ENCODE data around the gene DCTN4. TPM values are rescaled to one million over a fixed set of nuclear protein-coding genes. Genes with fewer than 3 reads are reported as not detected.
"Not testable (repeated sequence)": the region's sequence is repeated elsewhere in the genome, so short reads cannot be mapped to it uniquely, and the experiment has no call there.

The DCTN4 gene
- total RNA-seq, result 10 to 100 TPM; 41.9 to 46.1 TPM

GRCh38 chr5:150758531-150759333 lies at the start of gene DCTN4:
Gene DCTN4 (minus strand): TSS chr5:150759017. CDS start chr5:150758993, 24 bp downstream.
- peaks cover 23% of the 10 kb centered on the region for H3K4me1 Mint-ChIP-seq
- ATAC-seq (peak; percentile 97), DNase-seq (peak; percentile 96)
- CTCF ChIA-PET, result interaction anchor here (0.8 to 4.9 kb wide), 9 partner anchors 8 to 88 kb away, joined by 3 to 21 read pairs (median 5); partner anchors contain the start of genes IRGM, RBM22 and SMIM3
- no peaks in the 10 kb centered on the region for H3K9me3 Mint-ChIP-seq (ENCODE audit: low read depth)
- no peak within 1 kb of the TSS for H3K4me3 Mint-ChIP-seq
- no peaks in the 10 kb centered on the region for H3K27me3 Mint-ChIP-seq
- H3K27ac Mint-ChIP-seq, result no peak within 1 kb of the TSS
- peaks cover 30% of the 10 kb centered on the region for H3K36me3 Mint-ChIP-seq

- H3K27me3 Mint-ChIP-seq, result peaks cover 25% of the 10 kb centered on the region
Measured at GRCh38 chr5:150804388-150804787, 45.6 kb upstream of the DCTN4 start.

GRCh38 chr5:150801117-150801927 lies 42.5 kb upstream of the DCTN4 start:
- Mint-ChIP-seq H3K27ac (no peak overlapping the region), H3K9me3 (ENCODE audit: low read depth) (peaks cover 3% of the 10 kb centered on the region), H3K36me3 (peaks cover 11% of the 10 kb centered on the region), H3K4me3 (no peak overlapping the region), H3K4me1 (peaks cover 9% of the 10 kb centered on the region), H3K27me3 (peaks cover 17% of the 10 kb centered on the region)
- DNase-seq (no peak), ATAC-seq (peak; percentile 53)
- CTCF ChIA-PET, result interaction anchor here (0.9 to 3.1 kb wide), 14 partner anchors 9 to 364 kb away, joined by 3 to 55 read pairs (median 4); partner anchors contain the start of genes IRGM and SMIM3

More at GRCh38 chr5:150804388-150804787, 45.6 kb upstream of the DCTN4 start:
- H3K4me3 Mint-ChIP-seq, result no peak overlapping the region
- H3K9me3 Mint-ChIP-seq (ENCODE audit: low read depth), result peaks cover 3% of the 10 kb centered on the region
- peaks cover 9% of the 10 kb centered on the region for H3K4me1 Mint-ChIP-seq
- no peak overlapping the region for H3K27ac Mint-ChIP-seq
- DNase-seq (no peak), ATAC-seq (no peak)
- peaks cover 2% of the 10 kb centered on the region for H3K36me3 Mint-ChIP-seq
- CTCF ChIA-PET, result interaction anchor here (0.7 to 3.0 kb wide), 3 partner anchors 14 to 42 kb away, joined by 3 to 12 read pairs (median 3); partner anchors contain the start of gene IRGM

GRCh38 chr5:150797384-150797783 lies 38.6 kb upstream of the DCTN4 start:
- CTCF ChIA-PET, result no interaction called here
- H3K36me3 Mint-ChIP-seq, result peaks cover 33% of the 10 kb centered on the region

GRCh38 chr5:150794927-150795326 lies 36.1 kb upstream of the DCTN4 start:
- peaks cover 15% of the 10 kb centered on the region for H3K4me1 Mint-ChIP-seq
- no peak overlapping the region for H3K27ac Mint-ChIP-seq
- no peak for ATAC-seq
- no peaks in the 10 kb centered on the region for H3K27me3 Mint-ChIP-seq
- DNase-seq, result no peak
- CTCF ChIA-PET, result interaction anchor here (1.4 kb wide), 1 partner anchor 52 kb away, joined by 5 read pairs; the partner anchor contains the start of gene IRGM
- H3K4me3 Mint-ChIP-seq, result no peak overlapping the region
- H3K9me3 Mint-ChIP-seq (ENCODE audit: low read depth), result no peaks in the 10 kb centered on the region
- peaks cover 44% of the 10 kb centered on the region for H3K36me3 Mint-ChIP-seq

More at GRCh38 chr5:150797384-150797783, 38.6 kb upstream of the DCTN4 start:
- no peaks in the 10 kb centered on the region for H3K27me3 Mint-ChIP-seq
- DNase-seq, result no peak
- H3K9me3 Mint-ChIP-seq (ENCODE audit: low read depth), result no peaks in the 10 kb centered on the region
- H3K4me1 Mint-ChIP-seq, result peaks cover 9% of the 10 kb centered on the region
- no peak overlapping the region for H3K4me3 Mint-ChIP-seq
- no peak for ATAC-seq
- H3K27ac Mint-ChIP-seq, result no peak overlapping the region

GRCh38 chr5:150793423-150793888 lies 34.6 kb upstream of the DCTN4 start:
- not testable (repeated sequence) for H3K4me3 Mint-ChIP-seq, H3K27me3 Mint-ChIP-seq

GRCh38 chr5:150791536-150791935 lies 32.7 kb upstream of the DCTN4 start:
- Mint-ChIP-seq H3K27ac (no peak overlapping the region), H3K36me3 (peaks cover 50% of the 10 kb centered on the region), H3K4me1 (peaks cover 45% of the 10 kb centered on the region), H3K9me3 (ENCODE audit: low read depth) (no peaks in the 10 kb centered on the region), H3K27me3 (no peaks in the 10 kb centered on the region), H3K4me3 (no peak overlapping the region)
- DNase-seq, result no peak
- ATAC-seq, result no peak
- CTCF ChIA-PET, result interaction anchor here (4.1 to 7.4 kb wide), 2 partner anchors 10 to 91 kb away, joined by 17 to 40 read pairs; partner anchors contain the start of gene RBM22

More at GRCh38 chr5:150793423-150793888, 34.6 kb upstream of the DCTN4 start:
- DNase-seq; H3K9me3 Mint-ChIP-seq (ENCODE audit: low read depth); H3K27ac Mint-ChIP-seq; ATAC-seq: not testable (repeated sequence)
- Mint-ChIP-seq H3K4me1 (peaks cover 30% of the 10 kb centered on the region), H3K36me3 (peaks cover 46% of the 10 kb centered on the region)
- CTCF ChIA-PET, result interaction anchor here (1.3 kb wide), 1 partner anchor 372 kb away, joined by 3 read pairs; no protein-coding TSS in a partner anchor

GRCh38 chr5:150789943-150790611 lies 31.3 kb upstream of the DCTN4 start:
- Mint-ChIP-seq H3K4me1 (peaks cover 51% of the 10 kb centered on the region), H3K27ac (peak overlapping the region; percentile 81), H3K4me3 (peak overlapping the region; percentile 61), H3K27me3 (no peaks in the 10 kb centered on the region), H3K9me3 (ENCODE audit: low read depth) (peaks cover 3% of the 10 kb centered on the region), H3K36me3 (peaks cover 49% of the 10 kb centered on the region)
- ATAC-seq (peak; percentile 100), DNase-seq (peak; percentile 85)
- CTCF ChIA-PET, result interaction anchor here (0.8 to 7.4 kb wide), 10 partner anchors 10 to 526 kb away, joined by 3 to 40 read pairs (median 4); partner anchors contain the start of genes IRGM, RBM22 and SMIM3

- H3K4me3 Mint-ChIP-seq, result peak overlapping the region; percentile 61
- H3K27me3 Mint-ChIP-seq, result no peaks in the 10 kb centered on the region
- H3K27ac Mint-ChIP-seq, result peak overlapping the region; percentile 81
- ATAC-seq, result no peak
- DNase-seq, result no peak
- H3K36me3 Mint-ChIP-seq, result peaks cover 50% of the 10 kb centered on the region
- CTCF ChIA-PET, result interaction anchor here (0.8 to 7.4 kb wide), 9 partner anchors 10 to 527 kb away, joined by 3 to 40 read pairs (median 4); partner anchors contain the start of genes IRGM, RBM22 and SMIM3
- peaks cover 56% of the 10 kb centered on the region for H3K4me1 Mint-ChIP-seq
- H3K9me3 Mint-ChIP-seq (ENCODE audit: low read depth), result peaks cover 3% of the 10 kb centered on the region
Measured at GRCh38 chr5:150789450-150789849, 30.6 kb upstream of the DCTN4 start.

- Mint-ChIP-seq H3K27me3 (no peaks in the 10 kb centered on the region), H3K9me3 (ENCODE audit: low read depth) (peaks cover 3% of the 10 kb centered on the region), H3K4me3 (no peak overlapping the region), H3K4me1 (peaks cover 61% of the 10 kb centered on the region), H3K27ac (peak overlapping the region; percentile 81), H3K36me3 (peaks cover 48% of the 10 kb centered on the region)
- CTCF ChIA-PET, result interaction anchor here (1.0 to 7.4 kb wide), 9 partner anchors 9 to 527 kb away, joined by 3 to 40 read pairs (median 4); partner anchors contain the start of genes IRGM, RBM22 and SMIM3
- ATAC-seq (no peak), DNase-seq (no peak)
Measured at GRCh38 chr5:150788977-150789376, 30.2 kb upstream of the DCTN4 start.

GRCh38 chr5:150787656-150788055 lies 28.8 kb upstream of the DCTN4 start:
- no peak for ATAC-seq
- Mint-ChIP-seq H3K4me1 (peaks cover 73% of the 10 kb centered on the region), H3K27ac (no peak overlapping the region), H3K36me3 (peaks cover 40% of the 10 kb centered on the region), H3K27me3 (no peaks in the 10 kb centered on the region), H3K9me3 (ENCODE audit: low read depth) (peaks cover 3% of the 10 kb centered on the region), H3K4me3 (no peak overlapping the region)
- CTCF ChIA-PET, result interaction anchor here (1.1 to 7.4 kb wide), 4 partner anchors 9 to 328 kb away, joined by 4 to 40 read pairs (median 8); partner anchors contain the start of genes RBM22 and SMIM3
- no peak for DNase-seq

GRCh38 chr5:150786876-150787275 lies 28.1 kb upstream of the DCTN4 start:
- Mint-ChIP-seq H3K4me3 (no peak overlapping the region), H3K4me1 (peaks cover 80% of the 10 kb centered on the region), H3K9me3 (ENCODE audit: low read depth) (peaks cover 3% of the 10 kb centered on the region), H3K36me3 (peaks cover 37% of the 10 kb centered on the region), H3K27me3 (no peaks in the 10 kb centered on the region), H3K27ac (no peak overlapping the region)
- DNase-seq, result no peak
- CTCF ChIA-PET, result interaction anchor here (1.1 to 7.4 kb wide), 8 partner anchors 8 to 337 kb away, joined by 3 to 40 read pairs (median 6); partner anchors contain the start of genes IRGM, RBM22 and SMIM3
- no peak for ATAC-seq
